Measurements from ENCODE around the gene DHDH.

The DHDH gene

DNA sequence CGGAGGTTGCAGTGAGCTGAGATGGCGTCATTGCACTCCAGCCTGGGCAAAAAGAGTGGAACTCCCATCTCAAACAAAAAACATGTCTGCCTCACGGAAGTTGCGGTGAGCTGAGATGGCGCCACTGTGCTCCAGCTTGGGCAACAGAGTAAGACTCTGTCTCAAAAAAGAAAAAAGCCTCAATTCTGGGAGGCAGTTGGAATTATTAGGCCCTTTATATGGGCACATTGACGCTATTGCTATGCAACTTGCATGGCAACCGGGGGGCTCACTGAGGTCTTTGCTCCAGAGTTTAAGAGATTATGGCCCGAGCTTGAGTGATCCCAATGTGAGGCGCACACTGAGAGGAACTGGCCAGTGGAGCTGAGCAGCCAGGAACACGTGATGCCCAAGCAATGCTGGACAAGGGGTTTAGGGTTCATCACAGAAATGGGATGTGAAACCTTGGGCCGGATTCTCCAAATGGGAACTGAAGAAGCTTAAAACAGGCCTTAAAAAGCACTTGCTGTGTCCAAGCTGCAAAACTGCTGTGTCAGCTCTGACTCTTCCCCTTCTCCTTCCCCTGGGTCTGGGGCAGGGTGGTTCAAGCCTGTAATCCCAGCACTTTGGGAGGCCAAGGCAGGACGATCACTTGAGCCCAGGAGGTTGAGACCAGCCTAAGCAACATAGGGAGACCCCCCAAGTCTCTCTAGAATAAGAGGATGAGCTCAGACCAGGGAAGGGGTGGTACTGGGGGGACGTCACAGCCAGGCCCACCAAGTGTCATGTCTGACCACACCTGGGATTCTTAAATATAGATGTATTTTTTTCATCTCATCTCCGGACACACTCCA, 34.1 kb downstream of the DHDH start:
- DNase-seq: no peak

DNA sequence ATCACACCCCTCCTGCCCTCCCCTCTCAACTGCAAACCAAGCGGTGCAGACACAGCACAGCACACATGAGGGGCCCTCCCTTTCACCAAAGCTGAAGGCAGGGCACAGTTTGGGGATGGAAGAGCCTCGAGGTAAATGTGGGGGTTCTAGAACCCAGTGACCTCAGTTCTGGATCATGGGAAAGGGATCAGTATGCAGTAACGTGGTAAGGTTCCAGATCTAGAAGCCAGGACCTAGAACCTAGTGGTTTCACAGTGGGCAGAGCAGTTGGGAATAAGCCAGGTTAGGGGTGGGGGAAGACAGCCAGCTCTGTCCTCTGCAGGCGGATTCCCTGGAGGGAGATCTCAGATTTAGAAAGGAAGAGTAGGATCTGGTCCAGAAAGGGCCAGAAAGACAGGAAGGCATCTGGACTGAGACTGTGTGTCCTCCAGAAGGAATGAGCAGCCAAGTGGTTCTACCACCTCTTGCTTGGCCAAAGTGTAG, 34.7 kb downstream of the DHDH start:
- no peak for DNase-seq

GRCh38 chr19:48968813-48969218, 35.3 kb downstream of the DHDH start:
- DNase-seq: no peak

DNA sequence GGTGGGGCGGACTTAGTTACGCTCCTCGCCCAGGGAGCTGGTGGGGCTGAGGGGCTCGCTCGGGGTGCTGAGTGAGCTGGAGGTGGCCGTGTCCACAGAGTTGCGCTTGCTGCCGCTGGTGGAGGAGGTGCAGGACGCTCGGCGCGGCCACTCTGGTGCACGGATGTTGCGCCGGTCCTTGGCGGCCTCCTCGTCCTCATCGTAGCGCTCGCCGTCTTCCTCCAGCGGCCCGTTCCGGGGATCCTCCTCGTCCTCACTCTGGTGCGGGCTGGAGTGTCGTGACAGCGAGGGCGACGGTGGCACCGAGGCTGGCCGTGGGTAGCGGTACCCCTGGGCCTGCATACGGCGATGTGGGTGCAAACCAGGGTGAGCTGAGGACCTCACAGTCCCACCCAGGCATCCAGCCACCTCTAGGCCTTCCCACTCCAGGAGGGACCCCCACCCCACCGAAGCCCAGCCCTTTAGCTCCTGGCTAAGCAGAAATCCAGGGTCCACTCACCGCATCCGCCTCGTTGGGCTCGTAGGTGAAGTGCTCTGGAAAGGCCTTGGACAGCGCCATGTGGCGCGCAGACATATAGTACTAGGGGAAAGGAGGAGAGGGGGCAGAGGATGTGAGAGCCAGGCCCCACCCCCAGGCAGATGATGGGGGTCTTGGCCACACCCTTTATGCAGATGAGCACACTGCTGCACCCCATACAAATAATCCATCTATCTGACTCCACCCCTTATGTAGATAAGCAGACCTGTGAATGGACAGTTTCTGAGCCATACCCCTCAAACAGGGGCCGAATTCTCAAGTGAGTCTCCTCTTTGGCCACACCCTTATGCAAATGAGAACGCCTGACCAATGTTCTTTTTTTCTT, 36.0 kb downstream of the DHDH start:
- DNase-seq: peak in 1 of 2 experiments; percentile 41

DNA sequence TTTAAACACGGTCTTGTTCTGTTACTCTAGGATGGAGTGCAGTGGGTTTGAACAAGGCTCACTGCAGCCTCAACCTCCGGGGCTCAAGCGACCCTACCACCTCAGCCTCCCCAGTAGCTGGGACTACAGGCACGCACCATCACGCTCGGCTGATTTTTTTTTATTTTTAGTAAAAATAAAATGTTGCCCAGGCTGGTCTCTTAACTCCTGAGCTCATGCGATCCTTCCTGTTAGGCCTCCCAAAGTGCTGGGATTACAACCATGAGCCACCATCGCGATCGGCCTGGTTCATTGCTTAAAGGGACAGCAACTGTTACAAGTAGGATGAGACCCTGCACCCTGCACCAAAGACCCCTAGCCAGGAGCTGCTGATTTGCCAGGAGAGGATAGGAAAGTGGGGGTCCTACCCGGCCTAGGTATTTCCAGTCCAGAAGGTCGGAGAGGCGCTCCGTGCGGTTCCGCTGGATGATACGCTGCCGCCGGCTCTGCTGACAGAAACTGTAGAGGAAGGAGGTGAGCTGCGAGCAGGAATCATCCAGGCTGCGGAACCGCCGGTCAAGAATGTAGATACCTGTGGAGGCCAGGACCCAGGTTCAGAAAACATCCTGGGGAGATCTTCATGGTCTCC, 36.8 kb downstream of the DHDH start:
- DNase-seq: no peak

- DNase-seq: peak; percentile 58 to 79
Measured at GRCh38 chr19:48970923-48971395, 37.5 kb downstream of the DHDH start.

GRCh38 chr19:48975947-48976847, 42.7 kb downstream of the DHDH start:
- DNase-seq: no peak

DNA sequence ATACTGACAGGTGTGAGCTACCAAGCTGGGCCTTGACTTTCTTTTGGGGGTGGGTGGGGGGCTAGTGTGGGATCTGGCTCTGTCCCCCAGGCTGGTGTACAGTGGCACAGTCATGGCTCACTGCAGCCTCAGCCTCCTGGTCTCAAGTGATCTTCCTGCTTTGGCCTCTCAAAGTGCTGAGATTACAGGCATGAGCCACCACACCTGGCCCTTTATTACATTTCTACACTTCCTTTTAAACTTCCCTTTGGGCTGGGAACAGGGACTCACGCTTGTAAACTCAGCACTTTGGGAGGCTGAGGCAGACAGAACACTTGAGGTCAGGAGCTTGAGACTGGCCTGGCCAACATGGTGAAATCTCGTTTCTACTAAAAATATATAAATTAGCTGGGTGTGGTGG, 43.6 kb downstream of the DHDH start:
- DNase-seq: no peak

DNA sequence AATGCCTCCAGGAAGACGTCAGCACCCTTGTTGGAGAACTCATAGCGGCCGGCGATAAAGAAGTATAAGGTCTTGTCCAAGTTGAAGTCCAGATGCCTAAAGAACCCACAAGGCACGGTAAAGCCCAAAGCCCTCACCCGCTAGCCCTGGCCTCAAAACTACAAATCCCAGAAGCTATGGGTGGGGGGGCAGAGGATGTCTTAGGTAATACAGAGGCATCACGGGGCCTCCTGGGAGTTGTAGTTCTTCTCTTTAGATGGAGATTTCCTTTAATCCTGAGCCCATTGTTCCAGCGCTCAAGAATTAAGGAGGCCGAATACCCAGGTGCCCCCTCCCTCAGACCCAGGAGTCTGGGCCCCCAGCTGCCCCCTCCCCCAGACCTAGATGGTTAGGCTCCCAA, 48.8 kb downstream of the DHDH start:
- DNase-seq: no peak

- no peak for DNase-seq
Measured at GRCh38 chr19:48985711-48986110, 52.2 kb downstream of the DHDH start.

GRCh38 chr19:48986211-48986610, 52.7 kb downstream of the DHDH start:
- DNase-seq: no peak

DNA sequence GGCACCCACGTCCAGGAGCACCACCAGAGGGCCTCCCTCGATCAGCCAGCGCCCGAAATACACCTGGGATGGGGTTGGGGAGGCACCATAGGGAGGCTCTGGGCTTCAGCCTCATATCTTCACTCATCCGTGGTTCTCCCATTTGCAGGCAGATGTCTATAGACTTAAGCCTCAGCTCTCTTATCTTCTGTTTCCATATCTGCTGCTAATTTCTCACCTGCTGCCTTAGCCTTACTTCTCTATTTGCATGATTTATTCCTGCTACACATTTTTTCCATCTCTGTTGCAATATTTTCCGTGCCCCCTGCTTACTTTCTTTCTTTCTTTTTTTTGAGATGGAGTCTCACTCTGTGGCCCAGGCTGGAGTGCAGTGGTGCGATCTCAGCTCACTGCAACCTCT, 53.8 kb downstream of the DHDH start:
- DNase-seq: no peak

DNA sequence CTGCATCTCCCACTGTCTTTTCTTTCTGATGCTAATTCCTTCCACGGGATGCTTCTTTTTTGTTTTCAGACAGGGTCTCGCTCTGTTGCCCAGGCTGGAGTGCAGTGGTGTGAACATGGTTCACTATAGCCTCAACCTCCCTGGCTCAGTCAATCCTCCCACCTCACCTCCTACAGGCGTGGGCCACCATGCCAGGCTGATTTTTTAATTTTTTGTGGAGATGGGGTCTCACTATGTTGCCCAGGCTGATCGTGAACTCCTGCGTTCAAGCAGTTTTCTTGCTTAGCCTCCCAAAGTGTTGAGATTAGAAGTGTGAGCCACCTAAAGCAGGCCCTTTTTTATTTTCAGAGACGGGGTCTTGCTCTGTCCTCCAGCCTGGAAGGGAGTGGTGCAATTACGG, 54.8 kb downstream of the DHDH start:
- no peak for DNase-seq

GRCh38 chr19:48988860-48989259, 55.4 kb downstream of the DHDH start:
- no peak for DNase-seq

GRCh38 chr19:48989701-48990291, 56.3 kb downstream of the DHDH start:
- no peak for DNase-seq

GRCh38 chr19:48990400-48990799, 56.9 kb downstream of the DHDH start:
- DNase-seq: no peak

- DNase-seq: no peak
Measured at GRCh38 chr19:48991011-48991609, 57.6 kb downstream of the DHDH start.

- peak; percentile 38 to 63 for DNase-seq
Measured at GRCh38 chr19:48991873-48992580, 58.5 kb downstream of the DHDH start.

- no peak for DNase-seq
Measured at GRCh38 chr19:48992581-48993174, 59.2 kb downstream of the DHDH start.
